Skin epidermis (tissue), 12 donors: ENCODE results near the gene MBNL2.

Experiments used
- H3K27ac ChIP-seq, 21 experiments: fragments of 200-600 bp; sonication (generic) in 11 of 21; one replicate each; pipeline ENCODE4 v1.5.0; 2020; ENCODE audit warnings: mild to moderate bottlenecking in 3 of 21, inconsistent platforms in 2 of 21, moderate library complexity in 2 of 21
- H3K4me3 ChIP-seq, 7 experiments: fragments of 200-600 bp; sonication (generic) in 2 of 7; one replicate each; pipeline ENCODE4 v1.5.0; 2020; ENCODE audit warnings: inconsistent platforms in 2 of 7, mild to moderate bottlenecking in 2 of 7, moderate library complexity in 1 of 7

MBNL2 gene, protein sequence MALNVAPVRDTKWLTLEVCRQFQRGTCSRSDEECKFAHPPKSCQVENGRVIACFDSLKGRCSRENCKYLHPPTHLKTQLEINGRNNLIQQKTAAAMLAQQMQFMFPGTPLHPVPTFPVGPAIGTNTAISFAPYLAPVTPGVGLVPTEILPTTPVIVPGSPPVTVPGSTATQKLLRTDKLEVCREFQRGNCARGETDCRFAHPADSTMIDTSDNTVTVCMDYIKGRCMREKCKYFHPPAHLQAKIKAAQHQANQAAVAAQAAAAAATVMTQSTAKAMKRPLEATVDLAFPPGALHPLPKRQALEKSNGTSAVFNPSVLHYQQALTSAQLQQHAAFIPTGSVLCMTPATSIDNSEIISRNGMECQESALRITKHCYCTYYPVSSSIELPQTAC

GRCh38 chr13:97221989-97222700 lies at the start of gene MBNL2:
TSS of gene MBNL2 (plus strand) at chr13:97222333. CDS start at chr13:97276236, 53,903 bp downstream.
- H3K4me3 ChIP-seq: peak within 1 kb of the TSS; percentile 47 to 62 (median 59)
- H3K27ac ChIP-seq: peak within 1 kb of the TSS; percentile 2 to 94 (median 84)

DNA sequence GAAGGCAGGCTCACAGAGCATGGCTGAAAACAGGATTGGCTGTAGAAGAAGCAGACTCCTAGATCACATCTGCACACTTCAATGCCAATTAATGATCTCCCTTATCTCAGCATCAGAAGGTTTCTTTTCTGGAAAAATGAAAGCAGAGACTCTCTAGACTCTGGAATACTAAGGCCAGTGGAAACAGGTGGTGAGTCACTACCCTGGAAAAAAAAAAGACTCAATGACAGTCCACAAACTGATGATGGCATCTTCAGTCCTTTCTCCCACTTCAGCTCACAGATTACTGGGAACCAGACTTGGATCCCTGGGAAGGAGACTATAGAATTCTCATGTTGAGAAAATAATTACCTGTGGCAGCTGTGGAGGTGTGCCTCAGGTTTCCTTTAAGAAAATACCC lies 47.5 kb upstream of the MBNL2 start:
- Histone ChIP-seq H3K4me3 (no peak overlapping the region), H3K27ac (no peak overlapping the region)

DNA sequence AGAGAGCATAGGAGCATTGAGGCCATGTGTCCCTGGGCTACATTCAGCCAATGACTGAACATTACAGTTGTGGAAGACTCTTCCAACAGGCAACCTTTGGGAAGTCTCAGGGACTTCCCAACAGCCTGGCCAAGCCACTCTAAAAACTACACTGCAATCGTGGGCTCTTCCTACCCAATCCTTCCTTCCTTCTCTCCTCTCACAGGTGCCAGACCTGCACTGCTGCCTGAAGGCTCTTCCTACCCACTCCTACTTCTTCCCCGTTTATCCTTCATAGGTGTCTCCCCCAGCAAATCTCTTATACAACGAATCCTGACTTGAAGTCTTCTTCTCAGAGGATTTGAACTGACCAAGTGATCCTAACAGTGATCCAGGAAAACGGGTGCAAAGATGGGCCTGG lies 47.1 kb upstream of the MBNL2 start:
- Histone ChIP-seq H3K27ac (no peak overlapping the region), H3K4me3 (no peak overlapping the region)

- Histone ChIP-seq H3K4me3 (no peak overlapping the region), H3K27ac (no peak overlapping the region)
These were observed 42.6 kb upstream of the MBNL2 start for GRCh38 chr13:97179501-97179900.

DNA sequence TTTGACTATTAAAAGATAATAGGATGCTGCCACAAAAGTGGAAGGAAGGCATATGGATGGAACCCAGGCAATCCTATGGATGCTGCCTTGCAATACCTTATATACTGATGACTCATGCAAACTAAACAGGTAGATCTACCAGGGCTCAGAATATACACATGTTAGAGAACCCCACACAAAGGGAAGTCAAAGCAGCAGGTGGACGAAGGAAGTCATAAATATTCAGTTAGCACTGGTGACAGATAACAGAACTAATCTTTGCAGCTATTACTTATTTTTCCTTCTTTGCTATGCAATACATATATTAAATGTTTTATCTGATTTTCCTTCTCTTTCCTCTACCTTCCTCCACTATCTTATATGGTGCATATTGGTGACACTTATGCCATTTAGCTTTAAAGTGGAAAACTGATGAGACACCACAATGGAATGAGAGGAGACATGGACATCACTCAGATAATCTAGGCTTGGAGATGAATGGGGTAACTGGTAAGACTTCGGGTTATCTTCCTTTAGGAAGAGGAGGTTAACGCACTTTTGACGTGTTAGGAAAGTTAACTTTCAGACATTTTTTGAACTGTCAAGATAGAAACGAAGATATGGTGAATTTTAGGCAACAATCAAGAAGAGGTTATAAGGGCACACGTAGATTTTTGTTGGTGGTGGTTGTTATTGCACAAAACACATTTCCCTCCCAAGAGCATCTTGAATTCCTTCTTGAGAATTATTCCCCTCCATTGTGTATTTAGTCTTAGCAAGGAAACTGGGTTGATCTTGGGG lies 39.8 kb upstream of the MBNL2 start:
- no peak overlapping the region for H3K4me3 ChIP-seq
- no peak overlapping the region for H3K27ac ChIP-seq

GRCh38 chr13:97185291-97185690 lies 36.8 kb upstream of the MBNL2 start:
- Histone ChIP-seq H3K4me3 (no peak overlapping the region), H3K27ac (no peak overlapping the region)

DNA sequence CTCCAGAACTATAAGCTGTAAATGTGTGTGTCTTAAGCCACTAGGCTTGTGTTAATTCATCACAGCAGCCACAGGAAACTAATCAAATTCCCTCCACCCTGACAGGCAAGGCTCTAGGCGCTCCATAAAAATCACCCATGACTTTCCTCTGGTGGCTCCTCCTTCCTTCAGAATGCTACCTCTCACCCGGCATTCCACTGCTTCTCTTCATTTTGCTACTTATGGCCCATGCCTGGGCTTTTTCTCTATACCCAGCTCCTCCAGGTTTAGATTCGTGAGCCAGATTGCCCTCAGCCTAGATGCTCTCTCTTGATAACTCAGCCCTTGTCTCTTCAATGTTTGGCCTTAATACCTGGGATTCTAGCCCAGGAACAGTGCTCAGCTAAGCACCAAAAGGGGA lies 36.4 kb upstream of the MBNL2 start:
- Histone ChIP-seq H3K27ac (no peak overlapping the region), H3K4me3 (no peak overlapping the region)

DNA sequence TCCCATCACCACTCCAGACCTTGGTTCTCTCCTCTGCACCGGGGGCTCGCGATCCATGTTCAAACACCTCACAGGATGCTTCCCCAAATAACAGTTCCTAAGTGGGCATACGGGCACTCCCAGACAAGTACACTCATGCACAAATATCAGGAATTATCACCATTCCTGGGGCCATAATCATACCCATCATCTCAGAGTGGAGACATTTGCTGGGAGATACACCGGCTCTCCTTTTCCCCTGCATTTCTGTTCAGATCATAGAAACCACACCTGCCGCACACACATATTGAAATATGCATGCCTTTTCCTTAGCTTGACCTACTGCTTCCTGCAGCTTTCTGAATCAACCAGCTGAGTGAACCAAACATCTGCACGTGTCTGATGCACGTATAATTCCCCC lies 33.9 kb upstream of the MBNL2 start:
- no peak overlapping the region for H3K27ac ChIP-seq

DNA sequence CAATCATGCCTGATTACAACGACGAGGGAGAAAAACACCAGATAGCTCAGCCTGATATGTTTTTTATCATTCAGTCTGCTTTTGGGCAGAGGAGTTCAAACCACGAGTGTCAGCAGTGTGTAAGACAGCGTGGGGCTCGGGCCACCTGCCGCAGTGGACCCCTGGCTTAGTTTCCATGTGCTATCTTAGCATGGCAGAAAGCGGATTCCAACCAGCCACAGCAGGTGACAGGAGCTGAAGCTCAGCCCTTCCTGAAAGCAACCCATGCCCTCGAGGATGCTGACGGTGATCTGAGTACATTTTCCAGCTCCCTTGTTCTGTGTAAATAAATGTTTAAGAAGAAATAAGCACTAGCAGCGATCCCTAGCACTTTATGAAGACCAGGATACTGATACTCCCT lies 32.2 kb upstream of the MBNL2 start:
- H3K4me3 ChIP-seq: no peak overlapping the region
- H3K27ac ChIP-seq: no peak overlapping the region

More for the DNA sequence above, 33.9 kb upstream of the MBNL2 start:
- no peak overlapping the region for H3K4me3 ChIP-seq

DNA sequence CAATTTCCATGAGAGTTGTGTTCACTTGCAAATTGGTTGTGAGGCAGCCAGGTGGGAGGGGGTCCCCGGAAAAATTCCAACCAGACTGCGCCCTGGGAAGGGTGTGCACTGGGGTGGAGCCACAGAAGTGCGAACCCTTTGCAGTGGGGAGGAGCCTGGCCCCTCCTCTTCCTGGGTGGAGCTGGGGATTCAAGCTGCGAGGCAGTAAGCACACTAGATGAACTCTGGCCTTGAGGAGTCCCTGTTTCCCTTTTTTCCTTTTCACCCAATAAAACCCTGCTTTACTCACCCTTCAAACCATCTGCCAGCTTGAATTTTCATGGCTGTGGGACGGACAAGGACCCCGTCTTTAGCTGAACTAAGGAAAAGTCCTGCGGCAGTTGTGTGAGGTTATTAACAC lies 31.0 kb upstream of the MBNL2 start:
- no peak overlapping the region for H3K4me3 ChIP-seq

DNA sequence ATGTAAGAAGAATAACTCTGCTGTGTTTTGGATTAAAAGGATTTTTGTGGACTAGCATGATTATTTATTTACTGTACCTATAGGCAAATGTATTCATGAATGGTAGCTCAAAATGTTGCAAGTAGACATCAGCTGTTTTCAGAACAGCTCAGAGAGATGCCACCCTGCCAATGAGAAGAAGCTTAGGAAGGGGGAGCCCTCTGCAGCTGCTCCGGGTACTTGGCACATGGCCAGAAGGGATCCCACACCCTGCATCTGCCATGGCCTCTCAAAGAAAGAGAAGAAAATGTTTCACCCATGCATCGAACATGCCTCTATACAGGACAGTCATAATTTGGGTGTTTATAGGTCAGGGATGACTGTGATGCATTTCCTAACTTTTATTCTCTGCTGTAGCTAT lies 30.5 kb upstream of the MBNL2 start:
- H3K4me3 ChIP-seq: no peak overlapping the region
- no peak overlapping the region for H3K27ac ChIP-seq

More for the DNA sequence above, 31.0 kb upstream of the MBNL2 start:
- H3K27ac ChIP-seq: no peak overlapping the region

DNA sequence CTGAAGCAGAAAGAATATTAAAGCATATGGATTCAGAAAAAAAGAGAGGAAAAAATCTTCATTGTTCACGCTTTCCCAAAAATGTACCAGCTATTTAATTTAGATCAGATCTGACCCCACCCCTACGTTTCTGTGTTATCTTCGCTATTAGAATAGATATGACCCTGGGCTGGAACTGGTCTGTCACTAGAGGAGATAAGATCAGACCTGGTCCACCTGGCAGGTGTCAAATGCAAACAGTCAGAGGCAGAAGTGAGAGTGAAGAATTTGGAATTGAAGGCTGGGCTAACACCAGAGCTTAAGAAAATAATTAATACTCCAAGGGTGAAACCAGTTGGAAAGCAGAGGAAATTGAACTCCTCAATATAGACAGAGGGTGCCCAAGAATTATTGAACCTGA lies 30.0 kb upstream of the MBNL2 start:
- H3K4me3 ChIP-seq: no peak overlapping the region
- no peak overlapping the region for H3K27ac ChIP-seq

DNA sequence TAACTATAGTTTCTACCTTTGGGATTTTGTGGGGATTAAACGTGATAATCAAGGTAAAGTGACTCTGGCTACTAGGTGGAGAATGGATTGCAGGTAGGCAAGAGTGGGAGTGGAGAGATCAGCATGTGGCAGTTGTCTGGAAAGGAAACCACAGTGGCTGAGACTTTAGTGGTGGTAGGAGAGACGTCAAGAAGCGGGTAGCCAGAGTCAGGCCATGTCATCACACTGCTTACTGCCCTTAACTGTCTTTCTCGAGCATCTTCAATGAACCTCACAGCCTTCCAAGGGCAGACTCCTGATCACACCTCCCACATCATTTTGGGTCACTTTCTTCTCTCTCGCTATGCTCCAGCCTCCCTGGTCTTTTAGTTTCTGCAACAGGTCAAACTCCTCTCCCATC lies 28.6 kb upstream of the MBNL2 start:
- no peak overlapping the region for H3K4me3 ChIP-seq
- no peak overlapping the region for H3K27ac ChIP-seq

GRCh38 chr13:97194479-97194878 lies 27.7 kb upstream of the MBNL2 start:
- H3K4me3 ChIP-seq: no peak overlapping the region
- no peak overlapping the region for H3K27ac ChIP-seq

DNA sequence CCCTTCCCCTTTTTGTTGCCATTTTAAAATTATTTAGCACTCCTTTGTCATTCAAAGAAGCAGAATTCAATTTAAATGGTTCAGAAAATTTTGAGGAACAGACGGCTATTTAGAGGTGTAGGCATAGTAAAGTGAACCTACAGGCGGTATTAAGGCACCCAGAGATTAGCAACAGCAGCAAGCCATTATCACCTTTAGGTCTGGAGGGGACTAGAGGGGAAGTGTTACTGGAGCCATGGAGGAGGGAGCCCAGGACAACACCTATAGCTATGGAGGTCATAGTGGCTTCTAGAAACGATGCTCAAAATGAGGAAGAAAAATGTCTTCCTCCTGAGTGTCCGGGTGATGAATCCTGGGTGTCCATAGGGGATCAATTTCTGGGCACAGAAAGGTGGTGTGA lies 25.8 kb upstream of the MBNL2 start:
- no peak overlapping the region for H3K4me3 ChIP-seq
- H3K27ac ChIP-seq: no peak overlapping the region

GRCh38 chr13:97198753-97199152 lies 23.4 kb upstream of the MBNL2 start:
- Histone ChIP-seq H3K27ac (no peak overlapping the region), H3K4me3 (no peak overlapping the region)

- Histone ChIP-seq H3K4me3 (no peak overlapping the region), H3K27ac (no peak overlapping the region)
These were observed 22.7 kb upstream of the MBNL2 start for GRCh38 chr13:97199451-97199850.

DNA sequence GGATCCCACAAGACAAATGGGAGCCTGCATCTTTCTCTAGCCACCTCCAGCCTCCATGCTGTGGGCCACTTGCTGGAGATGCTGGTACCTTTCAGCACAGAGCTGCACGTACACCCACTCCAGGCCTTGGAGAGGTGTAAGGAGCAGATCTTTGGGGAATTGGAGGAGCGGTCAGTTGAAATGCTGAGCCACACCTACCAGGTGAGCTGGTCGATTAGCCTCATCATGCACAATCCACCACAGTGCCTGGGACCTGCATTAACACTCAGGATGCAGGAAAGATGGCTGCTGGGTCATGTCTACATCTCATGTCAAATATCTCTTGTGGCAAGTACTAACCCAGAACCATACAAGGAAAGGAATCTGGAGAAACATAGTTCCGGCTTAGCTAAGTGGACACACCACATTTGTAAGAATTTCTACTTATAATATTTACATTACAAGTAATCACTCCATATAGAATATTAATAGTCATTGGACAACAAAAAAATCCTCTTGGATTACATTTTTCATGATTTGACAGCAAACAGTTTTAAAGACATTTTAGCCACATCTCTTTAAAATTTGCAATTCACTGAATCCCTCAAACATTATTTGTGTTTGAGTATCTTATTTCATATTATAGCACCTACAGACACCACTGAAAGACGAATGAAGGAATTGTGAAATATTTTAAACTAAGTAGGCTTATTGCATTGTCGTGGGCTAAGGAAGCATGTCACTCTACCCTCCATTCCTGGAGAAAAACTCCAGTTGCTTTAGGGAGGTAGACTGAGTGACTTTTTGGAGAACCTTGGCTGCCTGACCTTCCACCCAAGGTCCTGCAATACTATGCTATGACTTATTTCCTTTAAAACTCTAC lies 21.8 kb upstream of the MBNL2 start:
- Histone ChIP-seq H3K27ac (no peak overlapping the region), H3K4me3 (no peak overlapping the region)

DNA sequence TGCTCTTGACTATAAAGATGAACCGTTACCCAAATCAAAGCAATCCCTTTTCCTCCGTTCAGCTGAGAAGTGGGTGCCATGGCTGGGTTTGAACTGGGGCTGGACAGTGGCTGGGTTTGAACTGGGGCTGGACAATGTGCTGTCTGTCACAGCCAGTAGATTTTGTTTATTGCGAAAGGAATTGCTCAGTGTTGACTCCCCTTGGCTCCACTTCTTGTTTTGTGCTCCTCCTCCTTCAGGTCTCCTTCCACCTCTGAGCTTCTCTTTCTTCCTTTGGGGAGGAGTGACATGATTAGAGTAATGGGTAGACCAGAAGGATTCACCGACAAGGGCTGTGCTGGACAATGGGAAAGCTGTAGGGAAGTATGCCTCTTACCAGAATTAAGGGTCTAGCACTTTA lies 19.4 kb upstream of the MBNL2 start:
- no peak overlapping the region for H3K27ac ChIP-seq

GRCh38 chr13:97205465-97205864 lies 16.7 kb upstream of the MBNL2 start:
- H3K4me3 ChIP-seq: no peak overlapping the region
- H3K27ac ChIP-seq: no peak overlapping the region

More for the DNA sequence above, 19.4 kb upstream of the MBNL2 start:
- H3K4me3 ChIP-seq: no peak overlapping the region
